ENCODE data around the gene SLC39A11.

The SLC39A11 gene

DNA sequence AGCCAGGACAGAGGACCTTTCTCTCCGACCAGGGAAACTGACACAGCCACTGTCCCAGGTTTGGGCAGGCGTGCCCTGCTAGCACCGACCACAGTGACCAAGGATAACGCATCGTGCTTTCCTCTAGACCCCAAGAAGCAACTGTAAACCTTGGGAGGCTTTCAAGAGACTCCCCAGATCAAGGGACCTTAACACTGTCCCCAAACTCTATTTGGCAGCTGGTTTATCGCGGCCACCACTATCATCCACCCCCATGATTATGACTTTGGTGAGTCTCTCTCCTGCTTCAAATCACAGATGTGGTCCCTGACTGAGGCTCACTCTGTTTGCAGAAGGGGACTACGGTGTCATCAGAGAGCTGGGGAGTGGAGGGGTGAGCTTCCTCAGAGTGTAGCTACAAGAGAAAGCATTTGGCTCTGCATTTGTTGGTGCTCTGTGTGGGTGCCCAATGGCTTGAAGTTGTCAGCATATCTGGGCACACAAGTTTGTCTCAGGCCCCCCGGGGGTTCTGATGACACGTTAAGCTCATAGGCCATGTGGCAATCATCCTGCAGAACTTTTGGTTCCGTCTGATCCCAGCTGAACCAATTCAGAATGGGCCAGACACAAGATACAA, 408.0 kb downstream of the SLC39A11 start:
- no peak for DNase-seq (ENCODE audit: low read depth, low spot score)

DNA sequence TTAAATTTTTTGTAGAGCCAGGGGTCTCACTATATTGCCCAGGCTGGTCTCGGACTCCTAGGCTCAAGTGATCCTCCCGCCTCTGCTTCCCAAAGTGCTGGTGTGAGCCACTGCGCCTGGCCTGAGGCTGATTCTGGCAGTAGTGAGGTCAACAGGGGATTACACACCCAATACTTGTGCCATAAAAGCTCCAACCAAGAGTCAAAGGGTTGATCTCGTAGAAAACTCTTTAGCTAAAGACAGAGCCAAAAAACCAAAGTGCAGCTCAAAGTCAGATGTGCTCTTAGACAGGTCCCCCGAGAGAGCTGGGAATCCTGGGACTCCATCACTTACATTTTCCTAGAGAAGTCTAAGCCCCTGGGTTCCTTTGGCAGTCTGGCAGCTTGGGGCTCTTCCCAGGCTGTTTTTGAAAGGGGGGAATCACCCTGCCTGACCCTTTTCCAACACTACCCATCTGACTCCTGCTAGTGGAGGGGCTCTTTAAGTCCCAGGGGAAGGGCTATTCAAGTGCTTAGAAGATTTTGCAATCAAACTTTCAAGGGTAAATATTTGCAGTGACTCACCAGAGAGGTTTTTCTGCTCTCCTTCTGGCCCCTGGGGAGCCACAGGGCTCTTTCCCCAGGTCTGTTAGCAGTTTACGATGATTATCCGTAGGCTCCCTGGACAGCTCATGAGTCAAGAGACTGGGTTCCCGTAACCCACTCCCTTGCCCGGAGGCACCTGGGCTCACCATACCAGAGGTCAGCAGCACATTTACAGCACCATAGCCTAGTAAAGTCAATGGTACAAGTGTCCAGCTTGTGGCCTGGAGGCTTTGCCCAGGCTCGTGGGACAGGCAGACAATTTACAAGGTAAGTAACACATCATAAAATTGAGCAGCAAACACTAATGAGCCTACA, 408.7 kb downstream of the SLC39A11 start:
- peak; percentile 65 for DNase-seq (ENCODE audit: low read depth, low spot score)

DNA sequence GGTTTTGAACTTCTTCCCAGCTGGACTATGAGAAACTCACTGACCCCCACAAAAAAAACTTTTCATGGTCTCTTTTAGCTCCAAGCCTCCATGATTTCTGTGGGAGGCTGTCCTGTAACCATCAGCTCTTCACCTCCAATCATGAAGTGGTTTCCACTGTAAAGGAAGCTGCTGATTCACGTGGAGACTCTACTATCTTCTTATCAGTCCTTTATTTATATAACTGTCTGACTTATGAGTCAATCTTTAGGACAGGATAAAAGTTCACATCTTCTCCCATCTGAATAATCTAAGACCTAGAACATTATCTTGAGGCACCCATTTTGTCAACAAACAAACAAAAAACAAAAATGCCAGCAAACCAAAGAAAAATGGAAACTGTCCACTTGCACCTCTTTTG, 409.9 kb downstream of the SLC39A11 start:
- no peak for DNase-seq (ENCODE audit: low read depth, low spot score)

DNA sequence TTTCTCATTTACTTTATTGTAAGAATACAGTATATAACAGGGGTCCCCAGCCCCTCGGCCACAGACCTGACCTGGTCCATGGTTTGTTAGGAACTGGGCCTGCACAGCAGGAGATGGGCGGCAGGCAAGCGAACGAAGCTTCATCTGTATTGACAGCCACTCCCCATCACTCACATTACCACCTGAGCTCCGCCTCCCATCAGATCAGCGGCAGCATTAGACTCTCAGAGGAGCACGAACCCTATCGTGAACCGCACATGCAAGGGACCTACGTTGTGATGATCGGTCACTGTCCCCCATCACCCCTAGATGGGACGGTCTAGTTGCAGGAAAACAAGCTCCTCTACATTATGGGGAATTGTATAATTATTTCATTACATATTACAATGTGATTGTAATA, 410.6 kb downstream of the SLC39A11 start:
- no peak for DNase-seq (ENCODE audit: low read depth, low spot score)

DNA sequence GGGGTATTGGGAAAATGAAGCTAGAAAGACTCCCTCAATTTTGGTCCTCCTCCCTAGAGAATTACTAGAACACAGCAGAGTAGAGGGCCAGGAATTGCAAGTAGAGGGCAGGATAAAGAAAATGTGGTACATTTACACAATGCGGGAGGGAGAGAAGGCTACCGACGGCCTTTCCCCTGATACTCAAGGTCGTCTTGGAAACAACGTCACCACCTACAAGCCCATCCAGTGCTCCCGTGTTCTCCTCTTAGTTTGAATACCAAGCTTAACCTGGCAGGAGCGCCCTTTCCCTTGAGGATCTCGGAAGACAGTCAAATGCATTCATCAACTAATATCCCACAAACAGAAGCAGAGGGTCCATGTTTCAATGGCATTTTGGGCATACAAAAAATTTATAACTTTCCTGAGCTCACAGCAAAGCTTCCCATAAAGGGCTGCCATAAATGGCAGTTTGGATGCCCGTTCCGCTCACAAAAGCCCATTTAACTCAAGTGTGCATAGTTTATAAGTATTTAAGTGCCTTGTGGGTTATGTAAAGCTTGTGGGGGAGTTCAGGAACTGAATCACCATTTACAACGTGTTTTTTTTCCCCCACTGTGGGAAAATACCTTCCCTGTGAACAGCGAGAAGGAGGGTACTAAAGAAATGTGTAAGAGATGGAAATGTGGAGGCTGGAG, 414.6 kb downstream of the SLC39A11 start:
- DNase-seq (ENCODE audit: low read depth, low spot score), result no peak

DNA sequence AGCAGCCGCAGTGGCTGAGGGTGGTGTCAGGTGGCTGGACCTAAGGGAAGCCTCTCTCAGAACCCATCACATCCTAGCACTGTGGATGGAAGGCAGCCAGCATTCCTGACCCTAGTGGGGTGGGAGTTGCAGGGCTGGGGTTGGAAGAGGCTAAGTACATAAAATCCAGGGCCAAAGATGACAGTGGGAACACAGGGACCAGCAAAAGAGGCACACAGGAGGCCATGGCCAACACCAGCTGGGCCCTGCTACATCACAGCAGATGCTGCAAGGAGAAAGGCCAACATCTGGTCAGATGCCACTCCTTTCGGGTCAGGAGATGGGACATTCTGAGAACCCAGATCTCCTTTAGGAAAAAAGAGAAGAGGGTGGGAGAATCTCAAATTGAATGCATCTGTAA, 415.4 kb downstream of the SLC39A11 start:
- DNase-seq (ENCODE audit: low read depth, low spot score), result no peak

DNA sequence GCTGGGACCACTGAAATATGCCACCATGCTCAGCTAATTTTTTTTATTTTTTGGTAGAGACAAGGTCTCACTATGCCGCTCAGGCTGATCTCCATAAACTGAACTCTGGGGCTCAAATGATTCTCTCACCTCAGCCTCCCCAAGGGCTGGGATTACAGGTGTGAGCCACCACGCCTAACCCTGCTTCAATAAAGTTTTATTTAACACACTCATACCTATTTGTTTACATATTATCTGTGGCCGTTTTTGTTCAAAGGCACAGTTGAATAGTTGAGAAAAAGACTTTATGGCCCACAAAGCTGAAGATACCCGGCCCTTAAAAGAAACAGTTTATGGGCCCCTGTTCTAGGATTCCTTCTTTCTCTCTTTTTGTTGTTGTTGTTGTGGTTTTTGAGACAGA, 419.8 kb downstream of the SLC39A11 start:
- DNase-seq (ENCODE audit: low read depth, low spot score), result no peak

DNA sequence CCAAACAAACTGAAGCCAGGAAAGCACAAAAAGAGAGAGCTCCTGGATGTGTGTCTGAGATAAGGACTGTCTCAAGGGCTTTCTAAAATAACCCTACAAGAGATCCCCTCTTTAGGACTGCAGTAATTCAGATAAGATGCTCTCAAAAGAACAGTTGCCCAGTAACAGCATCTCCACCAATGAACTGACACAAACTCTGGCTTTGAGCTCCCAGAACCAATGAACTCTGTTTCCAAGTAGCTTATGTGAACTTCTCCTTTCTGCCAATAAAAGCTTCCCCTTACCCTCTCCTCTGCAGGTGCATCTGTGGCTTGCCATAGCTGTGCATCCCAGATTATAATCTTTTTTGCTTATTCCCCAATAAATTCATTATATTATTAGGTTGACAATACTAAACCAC, 421.5 kb downstream of the SLC39A11 start:
- DNase-seq (ENCODE audit: low read depth, low spot score), result no peak

DNA sequence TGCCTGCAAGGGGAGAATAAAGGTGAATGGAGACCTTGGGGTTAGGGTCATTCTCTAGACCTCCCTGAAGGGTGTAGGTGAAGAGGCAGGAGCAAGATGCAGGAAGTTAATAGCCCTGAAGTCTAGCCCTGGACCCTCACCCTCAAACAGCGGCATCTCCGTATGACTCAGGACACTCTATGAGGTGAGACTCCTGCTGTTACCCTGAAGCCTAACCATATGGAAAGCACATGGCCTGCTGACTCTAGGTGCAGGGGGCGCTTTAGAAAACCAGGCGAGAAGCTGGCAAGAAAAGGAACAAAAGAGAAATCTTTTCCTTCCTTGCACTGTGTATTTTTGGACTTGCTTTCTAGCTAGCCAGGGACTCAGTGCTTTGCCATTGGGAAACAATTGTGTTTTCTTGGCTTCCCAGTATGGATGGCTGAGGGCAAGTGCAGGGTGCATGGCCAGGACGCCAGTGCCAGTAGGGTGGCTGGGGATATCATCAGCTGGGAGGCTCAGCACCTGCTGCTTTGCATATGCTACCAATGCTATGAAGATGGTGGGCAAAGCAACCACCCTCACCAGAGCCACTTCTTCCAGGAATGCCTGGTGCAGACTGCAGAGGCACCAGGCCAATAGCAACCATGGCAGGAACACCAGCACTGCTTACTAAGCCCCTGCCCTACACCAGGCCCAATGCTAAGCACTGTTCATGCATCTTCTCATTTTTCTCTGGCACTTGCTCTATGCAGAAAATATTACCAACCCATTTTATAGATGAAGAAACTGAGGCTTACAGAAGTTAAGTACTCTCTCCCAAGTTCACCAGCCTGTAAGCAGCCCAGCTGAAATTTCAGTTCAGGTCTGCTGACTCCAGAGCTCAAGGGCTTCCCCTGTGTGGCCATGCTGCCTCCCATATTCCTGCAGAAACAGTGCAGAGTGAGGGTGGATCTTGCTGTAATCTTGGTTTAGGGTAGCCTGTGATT, 425.1 kb downstream of the SLC39A11 start:
- DNase-seq (ENCODE audit: low read depth, low spot score), result no peak

DNA sequence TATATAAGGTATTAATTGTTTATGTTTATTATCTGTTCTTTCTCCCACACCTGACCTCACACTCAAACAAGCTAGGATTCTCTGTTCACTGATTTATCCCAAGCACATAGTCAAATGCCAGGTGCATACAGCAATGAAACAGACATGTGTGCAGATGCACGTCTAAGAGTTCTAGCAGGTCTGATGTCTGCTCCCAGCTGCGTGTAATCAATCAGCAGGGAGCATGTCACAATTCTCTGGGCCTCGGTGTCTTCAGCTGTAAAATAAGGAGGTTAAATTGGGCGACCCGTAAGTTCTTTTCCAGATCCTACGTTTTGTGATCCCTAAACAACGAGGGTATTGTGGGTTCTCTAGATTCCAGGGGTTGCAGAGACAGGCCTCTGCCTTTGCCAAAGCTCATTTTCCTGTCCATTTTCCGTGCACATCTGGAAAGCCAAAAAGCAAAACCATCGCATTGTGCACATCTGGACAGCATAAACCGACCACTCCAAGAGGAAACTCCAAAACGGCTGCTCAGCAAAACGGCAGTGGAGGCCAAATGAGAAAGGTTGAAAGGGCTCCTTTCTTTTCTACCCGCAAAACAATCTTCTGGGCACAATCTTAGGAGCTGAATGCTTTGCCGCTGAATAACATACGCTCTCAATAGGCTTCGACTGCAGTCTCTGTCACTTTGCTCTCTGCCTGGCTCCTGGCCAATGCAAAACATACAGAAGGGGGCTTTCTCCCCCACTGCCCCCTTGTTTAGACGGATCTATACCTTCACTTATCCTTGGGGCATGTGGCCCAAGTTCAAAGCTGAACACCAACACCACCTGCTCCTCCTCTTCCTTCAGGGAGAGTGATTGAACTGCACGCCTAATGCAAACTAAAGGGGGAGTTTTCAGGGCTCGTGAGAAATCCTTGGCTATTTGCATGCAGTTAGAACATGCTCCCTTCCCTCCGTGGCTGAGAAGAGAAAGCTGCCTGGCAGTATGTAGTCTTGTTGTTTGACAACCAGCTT, 426.3 kb downstream of the SLC39A11 start:
- DNase-seq (ENCODE audit: low read depth, low spot score), result no peak

DNA sequence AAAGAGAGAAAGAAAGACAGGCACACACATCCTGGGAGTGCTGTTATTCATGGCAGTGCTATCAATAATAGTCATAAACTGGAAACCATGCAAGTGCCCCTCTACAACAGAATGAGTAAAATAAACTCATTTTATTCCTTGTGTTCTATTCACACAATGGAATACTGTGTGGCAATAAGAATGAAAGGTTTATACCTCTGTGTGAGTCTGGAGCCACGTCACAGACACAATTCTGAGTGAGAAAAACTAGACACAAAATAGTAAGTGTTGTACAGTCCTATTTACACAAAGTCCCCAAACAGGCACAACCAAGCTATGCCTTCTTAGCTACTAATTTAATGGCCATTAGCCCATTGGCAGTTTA, 429.7 kb downstream of the SLC39A11 start:
- no peak for DNase-seq (ENCODE audit: low read depth, low spot score)

DNA sequence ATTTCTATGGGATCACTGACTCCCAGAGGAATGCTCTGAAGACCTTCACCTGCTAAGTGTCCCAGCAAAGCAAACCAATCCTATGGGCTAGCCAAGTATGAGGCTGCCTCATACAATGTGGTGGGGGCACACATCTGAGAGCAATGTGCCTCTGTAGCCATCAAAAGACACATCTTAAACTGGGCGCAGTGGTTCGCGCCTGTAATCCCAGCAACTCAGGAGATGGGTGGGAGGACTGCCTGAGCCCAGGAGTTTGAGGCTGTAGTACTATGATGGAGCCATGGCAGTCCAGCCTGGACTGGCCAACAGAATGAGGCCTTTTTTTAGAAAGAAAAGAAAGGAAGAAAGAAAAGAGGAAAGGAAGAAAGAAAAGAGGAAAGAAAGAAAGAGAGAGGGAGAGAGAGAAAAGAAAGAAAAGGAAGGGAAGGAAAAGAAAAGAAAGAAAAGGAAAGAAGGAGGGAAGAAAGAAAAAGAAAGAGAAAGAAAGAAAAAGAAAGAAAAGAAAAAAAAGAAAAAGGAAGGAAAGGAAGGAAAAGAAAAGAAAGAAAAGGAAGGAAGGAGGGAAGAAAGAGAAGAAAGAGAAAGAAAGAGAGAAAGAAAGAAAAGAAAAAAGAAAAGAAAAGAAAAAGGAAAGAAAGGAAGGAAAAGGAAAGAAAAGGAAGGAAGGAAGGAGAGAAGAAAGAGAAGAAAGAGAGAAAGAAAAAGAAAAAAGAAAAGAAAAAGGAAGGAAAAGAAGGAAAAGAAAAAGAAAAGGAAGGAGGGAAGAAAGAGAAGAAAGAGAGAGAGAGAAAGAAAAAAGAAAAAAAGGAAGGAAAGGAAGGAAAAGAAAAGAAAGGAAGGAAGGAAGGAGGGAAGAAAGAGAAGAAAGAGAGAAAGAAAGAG, 430.3 kb downstream of the SLC39A11 start:
- no peak for DNase-seq (ENCODE audit: low read depth, low spot score)

DNA sequence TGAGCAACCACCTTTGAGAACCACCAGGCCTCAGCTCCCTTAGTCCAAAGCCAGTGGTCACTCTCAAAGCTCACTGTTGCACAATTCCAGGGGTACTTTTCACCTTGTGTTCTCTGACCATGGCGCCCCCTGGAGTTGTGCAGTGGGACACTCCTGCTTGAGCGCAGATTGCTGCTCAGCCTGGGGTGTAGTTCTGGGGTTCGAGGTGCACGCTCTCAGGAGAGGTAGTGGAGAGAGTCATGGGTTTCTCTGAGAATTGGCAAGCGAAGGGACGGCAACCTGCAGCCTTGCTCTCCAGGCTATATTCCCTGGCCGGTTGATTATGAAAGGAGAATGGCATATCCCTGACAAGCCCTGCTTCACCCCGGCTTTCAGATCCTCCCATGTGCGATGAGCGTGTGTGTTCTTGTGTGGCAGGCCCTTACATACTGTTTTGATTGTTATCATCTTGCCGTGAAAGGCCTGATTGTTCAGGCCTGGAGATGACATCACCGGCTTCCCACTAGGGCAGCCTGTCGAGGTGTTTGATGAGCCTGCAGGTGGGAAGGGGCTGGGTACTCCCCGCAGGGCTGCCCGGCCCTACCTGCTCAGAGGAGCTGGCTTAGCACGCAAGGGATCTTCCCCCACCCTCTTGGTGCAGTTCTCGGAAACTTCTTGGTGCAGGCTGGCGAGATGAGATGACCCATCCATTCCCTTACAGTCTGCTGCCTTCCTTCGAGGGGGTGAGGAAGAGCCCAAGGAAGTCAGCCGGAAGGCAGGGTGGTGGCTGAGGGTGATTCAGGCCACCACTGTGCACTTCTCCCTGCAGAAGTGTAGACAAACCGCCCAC, 431.2 kb downstream of the SLC39A11 start:
- no peak for DNase-seq (ENCODE audit: low read depth, low spot score)

DNA sequence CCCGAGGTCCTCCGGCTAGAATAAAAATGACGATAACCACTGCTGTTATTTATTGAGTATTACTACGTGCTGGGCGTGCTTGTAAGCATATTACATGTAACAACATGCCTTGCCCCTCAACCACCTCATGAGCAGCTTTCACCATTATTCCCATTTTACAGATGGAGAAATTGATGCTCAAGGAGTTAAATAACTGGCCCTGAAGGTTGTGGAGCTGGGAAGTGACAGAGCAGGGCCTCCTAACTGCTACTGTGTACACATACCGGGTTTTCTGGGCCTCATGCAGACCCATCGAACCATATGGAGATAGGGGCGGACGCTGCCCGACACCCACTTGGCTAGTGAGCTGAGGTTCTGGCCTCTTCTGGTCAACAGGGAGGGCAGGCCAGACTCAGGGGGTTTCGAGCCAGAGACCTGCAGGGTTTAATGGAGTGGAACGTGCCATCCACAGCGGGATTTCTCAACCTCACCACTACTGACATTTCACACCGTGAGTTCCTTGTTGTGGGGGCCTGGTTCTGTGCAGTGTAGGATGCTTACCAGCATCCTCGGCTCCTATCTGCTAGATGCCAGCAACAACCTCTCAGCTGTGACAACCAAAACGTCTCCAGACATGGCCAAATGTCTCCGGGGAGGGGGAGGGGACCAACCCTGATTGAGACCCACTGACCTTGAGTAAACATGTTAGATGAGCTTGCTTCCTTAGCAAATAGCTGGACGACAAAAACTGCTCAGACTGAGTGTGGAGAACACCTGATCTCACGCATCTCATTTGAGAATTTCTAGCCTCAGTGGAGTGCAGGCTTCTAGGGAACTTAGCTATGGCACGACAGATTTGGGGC, 432.0 kb downstream of the SLC39A11 start:
- DNase-seq (ENCODE audit: low read depth, low spot score), result no peak

DNA sequence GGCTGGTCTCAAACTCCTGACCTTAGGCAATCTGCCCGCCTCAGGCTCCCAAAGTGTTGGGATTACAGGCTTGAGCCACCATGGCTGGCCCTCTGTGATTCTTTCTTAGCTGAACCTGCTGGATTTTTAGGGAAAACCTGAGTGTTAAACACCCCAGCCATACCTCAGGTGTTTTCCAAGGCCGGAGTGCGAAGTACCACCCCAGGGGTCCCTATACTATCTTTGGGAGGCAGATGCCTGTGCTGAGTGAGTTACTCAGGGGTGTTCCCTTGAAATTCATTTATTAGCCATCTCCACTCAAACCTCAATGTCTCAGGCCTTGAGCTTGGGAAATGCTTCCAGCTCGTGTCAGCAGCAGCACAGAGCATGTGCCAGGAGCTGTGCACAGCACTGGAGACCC, 432.7 kb downstream of the SLC39A11 start:
- no peak for DNase-seq (ENCODE audit: low read depth, low spot score)

DNA sequence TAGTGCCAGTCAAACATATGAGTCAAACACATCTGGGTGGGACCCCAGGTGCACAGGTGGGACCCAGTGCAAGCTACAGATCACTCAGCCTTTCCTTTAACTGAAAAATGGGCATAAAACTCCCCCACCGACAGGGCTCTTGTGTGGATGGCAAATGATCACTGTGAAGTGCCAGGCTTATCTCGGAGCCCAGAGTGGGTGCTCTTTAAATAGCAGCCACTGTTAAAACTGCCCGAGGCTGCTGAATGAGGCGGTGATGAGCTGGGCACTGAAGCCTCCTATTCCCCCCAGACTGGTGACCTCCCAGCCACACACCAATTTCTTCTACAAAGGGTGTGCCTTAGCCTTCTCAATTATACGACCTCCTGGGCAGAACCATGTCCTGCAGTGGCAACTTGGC, 433.8 kb downstream of the SLC39A11 start:
- no peak for DNase-seq (ENCODE audit: low read depth, low spot score)

DNA sequence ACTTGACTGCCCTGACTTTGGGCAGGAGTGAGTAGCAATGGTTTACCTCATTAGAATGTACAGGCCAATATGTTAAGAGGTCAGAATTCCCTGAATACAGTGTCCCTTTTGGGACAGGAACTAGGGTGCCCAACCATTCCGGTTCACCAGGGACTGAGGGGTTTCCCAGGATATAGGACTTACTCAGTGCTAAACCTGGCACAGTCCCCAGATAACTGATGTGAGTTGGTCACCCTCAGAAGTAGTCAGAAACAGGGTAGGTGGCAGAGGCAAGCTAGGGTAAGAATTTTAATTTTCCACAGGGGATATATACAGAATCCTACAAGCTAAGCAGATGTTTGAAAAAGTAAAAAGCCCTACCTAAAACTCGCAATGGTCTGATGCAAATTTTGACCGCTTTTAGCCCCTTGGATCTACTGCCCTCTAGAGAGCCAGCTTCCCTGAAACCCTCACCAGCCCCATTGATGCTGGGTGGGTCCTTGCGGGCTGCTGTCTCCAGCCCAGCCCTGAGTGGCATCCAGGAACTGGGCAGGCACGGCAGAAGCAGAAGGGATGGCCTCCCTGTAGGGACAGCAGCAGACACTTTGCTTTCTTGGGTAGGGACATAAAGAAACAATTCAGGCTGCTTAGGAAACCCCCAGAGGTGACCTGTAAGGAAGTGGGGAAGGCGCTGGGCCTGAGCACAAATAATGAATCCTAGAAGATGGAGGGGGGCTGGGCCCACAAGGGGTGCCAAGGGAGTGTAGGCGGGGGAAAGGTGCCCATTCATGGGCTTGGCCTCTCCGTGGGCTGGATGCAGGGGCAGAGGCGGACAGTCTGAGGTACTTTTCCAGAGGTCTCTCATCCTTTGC, 434.8 kb downstream of the SLC39A11 start:
- no peak for DNase-seq (ENCODE audit: low read depth, low spot score)
